ENCODE results near the gene SPAG6. TPM values are rescaled to one million over a fixed set of nuclear protein-coding genes. Genes with fewer than 3 reads are reported as not detected.

SPAG6 gene
- total RNA-seq, 2 experiments from 2014 or later: not detected

- DNase-seq (no peak), ATAC-seq (ENCODE audit: poor library complexity) (no peak)
- Mint-ChIP-seq H3K9me3 (no peaks in the 10 kb centered on the region), H3K27ac (no peak overlapping the region), H3K4me1 (ENCODE audit: low read depth) (peaks cover 12% of the 10 kb centered on the region), H3K4me3 (no peak overlapping the region), H3K27me3 (no peaks in the 10 kb centered on the region), H3K36me3 (ENCODE audit: low read depth) (no peaks in the 10 kb centered on the region)
- POLR2A ChIA-PET: no interaction called here
- no peaks in the 10 kb centered on the region for H3K4me1 ChIP-seq (ENCODE audit: insufficient read depth, low read length)
- H3K9me3 ChIP-seq (ENCODE audit: control insufficient read depth in 1 of 2, insufficient read depth in 1 of 2, low read length in 2 of 2): no peaks in the 10 kb centered on the region
- no peak overlapping the region for H3K4me3 ChIP-seq (ENCODE audit: low read length)
- no peaks in the 10 kb centered on the region for H3K36me3 ChIP-seq (ENCODE audit: insufficient read depth, low read length)
- no peak overlapping the region for H3K27ac ChIP-seq (ENCODE audit: low read depth in 1 of 2, low read length in 2 of 2)
- CTCF ChIA-PET: interaction anchor here (0.6 to 0.9 kb wide), 4 partner anchors 8 to 351 kb away, joined by 3 to 5 read pairs (median 3); no protein-coding TSS in a partner anchor
- H3K27me3 ChIP-seq (ENCODE audit: control insufficient read depth in 1 of 2, insufficient read depth in 2 of 2, low read length in 2 of 2): no peaks in the 10 kb centered on the region
- TF ChIP-seq, protein P1, sequence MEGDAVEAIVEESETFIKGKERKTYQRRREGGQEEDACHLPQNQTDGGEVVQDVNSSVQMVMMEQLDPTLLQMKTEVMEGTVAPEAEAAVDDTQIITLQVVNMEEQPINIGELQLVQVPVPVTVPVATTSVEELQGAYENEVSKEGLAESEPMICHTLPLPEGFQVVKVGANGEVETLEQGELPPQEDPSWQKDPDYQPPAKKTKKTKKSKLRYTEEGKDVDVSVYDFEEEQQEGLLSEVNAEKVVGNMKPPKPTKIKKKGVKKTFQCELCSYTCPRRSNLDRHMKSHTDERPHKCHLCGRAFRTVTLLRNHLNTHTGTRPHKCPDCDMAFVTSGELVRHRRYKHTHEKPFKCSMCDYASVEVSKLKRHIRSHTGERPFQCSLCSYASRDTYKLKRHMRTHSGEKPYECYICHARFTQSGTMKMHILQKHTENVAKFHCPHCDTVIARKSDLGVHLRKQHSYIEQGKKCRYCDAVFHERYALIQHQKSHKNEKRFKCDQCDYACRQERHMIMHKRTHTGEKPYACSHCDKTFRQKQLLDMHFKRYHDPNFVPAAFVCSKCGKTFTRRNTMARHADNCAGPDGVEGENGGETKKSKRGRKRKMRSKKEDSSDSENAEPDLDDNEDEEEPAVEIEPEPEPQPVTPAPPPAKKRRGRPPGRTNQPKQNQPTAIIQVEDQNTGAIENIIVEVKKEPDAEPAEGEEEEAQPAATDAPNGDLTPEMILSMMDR (IDR thresholded peaks at IDR 0.05): no peak
- intact Hi-C loops (cut with DNase I, micrococcal nuclease): no loop called here
Measured at GRCh38 chr10:22374489-22375126, 29.3 kb downstream of the SPAG6 start.

- Mint-ChIP-seq H3K4me1 (ENCODE audit: low read depth) (no peaks in the 10 kb centered on the region), H3K27ac (no peak overlapping the region), H3K27me3 (no peaks in the 10 kb centered on the region), H3K9me3 (no peaks in the 10 kb centered on the region), H3K4me3 (no peak overlapping the region), H3K36me3 (ENCODE audit: low read depth) (no peaks in the 10 kb centered on the region)
- no peaks in the 10 kb centered on the region for H3K9me3 ChIP-seq (ENCODE audit: control insufficient read depth in 1 of 2, insufficient read depth in 1 of 2, low read length in 2 of 2)
- CTCF ChIA-PET: interaction anchor here (0.6 kb wide), 1 partner anchor 882 kb away, joined by 3 read pairs; no protein-coding TSS in a partner anchor
- ATAC-seq (ENCODE audit: poor library complexity) (no peak), DNase-seq (peak in 1 of 14 experiments; percentile 1)
- intact Hi-C loops (cut with DNase I, micrococcal nuclease): no loop called here
- no peak overlapping the region for H3K4me3 ChIP-seq (ENCODE audit: low read length)
- no peaks in the 10 kb centered on the region for H3K4me1 ChIP-seq (ENCODE audit: insufficient read depth, low read length)
- H3K27ac ChIP-seq (ENCODE audit: low read depth in 1 of 2, low read length in 2 of 2): no peak overlapping the region
- H3K36me3 ChIP-seq (ENCODE audit: insufficient read depth, low read length): no peaks in the 10 kb centered on the region
- POLR2A ChIA-PET: interaction anchor here (1.6 kb wide), 1 partner anchor 57 kb away, joined by 6 read pairs; no protein-coding TSS in a partner anchor
- no peaks in the 10 kb centered on the region for H3K27me3 ChIP-seq (ENCODE audit: control insufficient read depth in 1 of 2, insufficient read depth in 2 of 2, low read length in 2 of 2)
- TF ChIP-seq, protein P1 (IDR thresholded peaks at IDR 0.05): no peak
Measured at GRCh38 chr10:22379059-22379458, 33.8 kb downstream of the SPAG6 start.

GRCh38 chr10:22381262-22381661, 36.0 kb downstream of the SPAG6 start:
- no peak overlapping the region for H3K27ac ChIP-seq (ENCODE audit: low read depth in 1 of 2, low read length in 2 of 2)
- ATAC-seq (ENCODE audit: poor library complexity): no peak
- Mint-ChIP-seq H3K27me3 (no peaks in the 10 kb centered on the region), H3K4me1 (ENCODE audit: low read depth) (no peaks in the 10 kb centered on the region), H3K4me3 (no peak overlapping the region), H3K27ac (no peak overlapping the region), H3K9me3 (no peaks in the 10 kb centered on the region), H3K36me3 (ENCODE audit: low read depth) (no peaks in the 10 kb centered on the region)
- H3K27me3 ChIP-seq (ENCODE audit: control insufficient read depth in 1 of 2, insufficient read depth in 2 of 2, low read length in 2 of 2): no peaks in the 10 kb centered on the region
- DNase-seq: no peak
- intact Hi-C loops (cut with DNase I, micrococcal nuclease): no loop called here
- ChIA-PET POLR2A (no interaction called here), CTCF (no interaction called here)
- TF ChIP-seq, protein P1 (IDR thresholded peaks at IDR 0.05): no peak
- H3K4me3 ChIP-seq (ENCODE audit: low read length): no peak overlapping the region
- no peaks in the 10 kb centered on the region for H3K36me3 ChIP-seq (ENCODE audit: insufficient read depth, low read length)
- no peaks in the 10 kb centered on the region for H3K9me3 ChIP-seq (ENCODE audit: control insufficient read depth in 1 of 2, insufficient read depth in 1 of 2, low read length in 2 of 2)
- H3K4me1 ChIP-seq (ENCODE audit: insufficient read depth, low read length): no peaks in the 10 kb centered on the region

Measured in CD4-positive, alpha-beta T cell (primary cell).